ENCODE results near the gene OR51G2.

OR51G2 gene

GRCh38 chr11:4863876-4864275, 55.3 kb downstream of the OR51G2 start:
- DNase-seq (no peak), ATAC-seq (no peak)

Measured in stimulated activated naive CD8-positive, alpha-beta T cell treated with anti-CD3 and anti-CD28 coated beads, Interleukin-15, Interleukin-2, amounts not matched to agents 100 U/mL and 50 U/mL, for 24 hours (primary cell).